Activated T-helper 1 cell treated with anti-CD3 and anti-CD28 coated beads, Interleukin-2, amount 50 U/mL, for 16 hours (primary cell): ENCODE measurements around the gene ASPG.

ENCODE experiments used
- DNase-seq, 2 donors: peaks; one replicate each; pipeline ENCODE4 v3.0.0-alpha.2; 2020; ENCODE audit warnings: low read depth in 1 of 2, low spot score in 1 of 2

The ASPG gene

DNA sequence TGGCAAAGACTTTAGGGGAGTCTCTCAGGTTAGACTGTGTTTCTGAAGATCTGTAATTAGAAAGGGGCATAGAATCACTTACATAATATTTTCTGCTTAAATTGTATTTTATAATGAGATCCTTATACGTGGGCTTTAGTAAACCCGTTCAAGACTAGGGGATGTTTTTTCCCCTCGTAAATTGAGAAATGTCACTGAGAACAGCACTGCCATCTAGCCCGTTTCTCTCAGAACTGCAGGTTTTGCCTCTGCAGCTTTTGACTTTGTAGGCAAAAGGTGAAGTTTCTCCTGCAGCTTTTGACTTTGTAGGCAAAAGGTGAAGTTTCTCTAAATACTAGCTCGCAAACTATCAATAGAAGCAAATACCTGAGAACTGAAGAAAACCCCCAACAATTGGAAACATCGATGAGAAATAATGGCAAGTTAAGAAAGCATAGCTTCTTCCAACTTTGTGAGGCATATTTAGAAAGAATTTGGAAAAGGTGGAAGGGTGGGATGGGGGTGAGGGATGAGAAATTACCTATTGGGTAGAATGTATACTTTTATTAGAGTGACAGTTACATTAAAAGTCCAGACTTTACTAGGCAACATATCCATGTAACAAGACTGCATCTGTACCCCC, 9.9 kb upstream of the ASPG start:
- DNase-seq: no peak

DNA sequence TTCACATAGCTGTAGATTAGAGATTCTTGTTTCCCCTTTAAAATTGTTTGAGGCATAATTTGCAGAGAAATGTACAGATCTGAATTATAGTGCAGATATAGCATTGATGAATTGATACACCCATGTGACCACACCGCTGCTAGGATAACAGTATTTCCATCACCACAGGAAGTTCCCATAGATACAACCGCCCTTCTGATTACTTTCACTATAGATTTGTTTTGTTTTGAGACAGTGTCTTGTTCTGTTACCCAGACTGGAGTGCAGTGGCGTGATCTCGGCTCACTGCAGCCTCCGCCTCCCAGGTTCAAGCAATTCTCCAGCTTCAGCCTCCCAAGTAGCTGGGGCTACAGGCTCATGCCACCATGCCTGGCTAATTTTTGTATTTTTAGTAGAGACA, 8.8 kb upstream of the ASPG start:
- DNase-seq: no peak

- DNase-seq: peak; percentile 67 to 76
Observed at GRCh38 chr14:104078031-104078455, 7.5 kb upstream of the ASPG start.

DNA sequence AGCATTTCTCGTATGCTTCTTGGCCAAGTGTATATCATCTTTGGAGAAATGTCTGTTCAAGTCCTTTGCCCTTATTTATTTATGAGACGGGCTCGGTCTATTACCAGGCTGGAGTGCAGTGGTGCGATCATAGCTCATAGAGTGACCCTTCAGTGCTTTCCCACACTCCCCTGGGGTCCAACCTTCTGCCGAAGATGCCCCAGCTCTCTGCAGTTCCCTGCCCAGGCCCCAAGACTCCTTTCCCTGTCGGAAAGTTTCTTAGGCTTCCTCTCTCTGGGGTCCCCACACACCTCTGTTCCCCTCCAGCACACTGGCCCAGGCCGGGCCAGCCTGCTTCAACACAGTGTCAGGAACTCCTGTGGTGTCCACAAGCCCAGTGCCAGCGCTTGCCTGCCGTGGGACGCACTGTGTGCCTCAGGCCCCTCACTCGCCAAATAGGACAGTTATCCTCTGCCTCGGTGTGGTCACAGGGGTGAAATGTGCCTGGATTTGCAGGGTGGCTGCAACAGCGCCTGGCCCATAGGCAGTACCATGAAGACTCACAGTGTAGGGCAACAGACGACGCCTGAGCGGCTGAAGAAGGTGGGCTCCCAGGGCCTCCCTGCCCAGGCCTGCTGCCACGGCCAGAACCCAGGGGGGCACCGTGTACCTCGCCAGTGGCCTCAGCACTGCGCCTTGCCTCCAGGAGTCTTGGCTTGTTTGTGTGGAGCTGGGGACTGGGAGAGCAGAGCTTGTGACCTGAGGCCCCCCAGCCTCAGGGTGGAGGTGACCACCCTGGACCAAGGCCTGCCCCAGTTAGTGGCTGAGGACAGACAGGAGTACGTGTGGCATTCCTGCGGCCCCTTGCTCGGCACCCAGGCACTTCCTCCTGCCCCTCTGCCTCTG, 4.9 kb upstream of the ASPG start:
- no peak for DNase-seq

DNA sequence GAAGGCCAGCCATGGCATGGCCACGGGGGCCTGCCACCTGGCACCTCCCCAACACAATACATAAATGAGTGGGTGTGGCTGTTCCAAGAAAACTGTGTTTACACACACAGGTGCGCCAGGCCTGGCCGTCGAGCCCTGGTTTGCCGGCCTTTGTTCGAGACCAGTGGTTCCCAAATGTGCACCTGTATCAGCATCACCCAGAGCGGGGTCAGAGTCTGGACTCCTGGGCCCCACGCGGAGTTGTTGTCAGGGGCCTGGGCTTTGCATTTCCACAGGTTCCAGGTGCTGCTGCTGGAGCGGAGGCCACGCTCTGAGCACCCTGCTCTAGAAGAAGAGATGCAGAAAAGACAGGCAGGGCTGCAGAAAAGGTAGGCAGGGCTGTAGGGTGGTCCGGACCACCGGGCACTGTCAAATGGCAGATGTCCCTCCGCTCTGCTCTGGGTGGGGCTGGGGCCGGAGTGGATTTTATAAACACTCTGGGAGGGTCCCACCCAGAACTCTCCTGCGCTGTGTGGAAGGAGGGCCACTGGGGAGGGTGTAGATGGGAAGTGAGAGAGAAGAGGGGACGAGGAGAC, 4.2 kb upstream of the ASPG start:
- no peak for DNase-seq

DNA sequence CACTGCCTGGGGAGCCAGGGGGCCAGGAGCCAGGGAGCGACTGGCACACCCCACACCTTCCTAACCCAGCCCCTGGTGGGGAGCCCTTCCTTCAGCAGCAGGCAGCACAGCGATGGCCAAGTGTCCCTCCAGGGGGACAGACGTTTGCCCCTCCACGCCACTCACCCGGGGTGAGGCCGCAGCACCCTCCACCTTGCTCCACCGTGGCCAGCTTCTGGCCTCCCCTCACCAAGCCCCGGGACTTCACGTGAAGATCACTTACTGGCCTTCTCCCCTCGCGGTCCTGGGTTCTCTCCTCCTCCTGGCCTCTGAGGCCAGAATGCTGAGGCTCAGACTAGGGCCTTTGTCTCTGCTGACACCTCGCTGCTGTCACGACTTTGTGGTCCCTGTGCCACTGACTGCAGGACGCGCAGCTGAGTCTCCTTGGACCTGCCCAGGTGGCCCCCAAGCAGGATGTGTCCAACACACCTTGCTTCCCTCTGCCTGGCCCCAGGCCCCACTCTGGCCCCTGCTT, 3.5 kb upstream of the ASPG start:
- no peak for DNase-seq

DNA sequence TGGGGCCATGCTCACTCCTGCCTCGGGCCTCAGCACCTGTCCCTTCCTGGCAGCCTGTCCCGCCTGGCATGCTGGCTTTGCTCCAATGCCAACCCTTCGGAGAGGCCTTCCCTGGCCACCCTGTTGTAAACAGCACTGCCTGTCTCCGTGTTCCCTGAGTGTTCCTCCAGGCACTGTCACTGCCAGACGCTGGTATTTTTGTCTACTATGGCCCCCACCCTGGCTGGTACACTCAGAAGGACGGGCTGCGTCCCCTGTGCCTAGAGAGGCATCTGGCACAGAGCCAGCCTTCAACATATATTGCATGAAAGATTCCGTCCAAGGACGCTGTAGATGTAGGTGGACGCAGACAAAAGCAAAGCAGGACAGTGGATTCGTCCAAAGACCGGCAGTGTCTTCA, 2.7 kb upstream of the ASPG start:
- no peak for DNase-seq

DNA sequence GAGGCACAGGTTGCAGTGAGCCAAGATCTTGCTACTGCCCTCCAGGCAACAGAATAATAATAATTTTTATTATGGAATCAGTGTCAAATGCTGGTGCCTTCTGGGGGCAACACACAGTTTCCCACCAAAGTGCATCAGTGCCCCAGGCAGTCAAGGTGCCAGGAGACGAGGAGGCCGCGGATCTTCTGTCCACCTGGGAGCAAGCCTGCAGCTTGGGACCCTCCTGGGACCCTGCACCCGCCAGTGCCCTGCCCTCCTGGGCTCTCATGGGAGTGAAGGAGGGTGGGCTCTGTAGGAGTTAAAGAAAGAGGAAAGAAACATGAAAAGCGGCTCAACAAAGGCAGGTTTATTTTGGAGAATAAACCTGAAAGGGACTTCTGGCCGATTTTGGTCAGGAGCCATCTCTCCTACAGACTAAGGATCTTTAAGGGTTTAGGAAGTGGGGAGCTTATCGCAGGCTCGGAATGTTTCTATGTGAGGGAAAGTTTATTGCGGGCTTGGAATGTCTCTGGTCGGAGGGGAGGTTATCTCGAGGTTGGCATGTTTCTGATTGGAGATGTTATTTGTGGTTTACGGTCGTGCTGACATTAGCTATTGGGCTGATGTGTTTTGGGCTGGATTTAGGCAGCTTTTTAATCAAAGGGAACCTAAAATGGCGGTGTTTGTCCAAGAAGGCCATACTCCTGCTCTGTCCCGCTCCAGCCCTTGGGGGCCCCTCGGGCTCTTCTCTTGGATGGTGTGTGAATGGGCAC, 1.1 kb upstream of the ASPG start:
- DNase-seq: no peak

GRCh38 chr14:104085889-104086201, 345 bp downstream of the ASPG start:
- no peak for DNase-seq

- no peak for DNase-seq
Observed at GRCh38 chr14:104086210-104086660, 735 bp downstream of the ASPG start.

DNA sequence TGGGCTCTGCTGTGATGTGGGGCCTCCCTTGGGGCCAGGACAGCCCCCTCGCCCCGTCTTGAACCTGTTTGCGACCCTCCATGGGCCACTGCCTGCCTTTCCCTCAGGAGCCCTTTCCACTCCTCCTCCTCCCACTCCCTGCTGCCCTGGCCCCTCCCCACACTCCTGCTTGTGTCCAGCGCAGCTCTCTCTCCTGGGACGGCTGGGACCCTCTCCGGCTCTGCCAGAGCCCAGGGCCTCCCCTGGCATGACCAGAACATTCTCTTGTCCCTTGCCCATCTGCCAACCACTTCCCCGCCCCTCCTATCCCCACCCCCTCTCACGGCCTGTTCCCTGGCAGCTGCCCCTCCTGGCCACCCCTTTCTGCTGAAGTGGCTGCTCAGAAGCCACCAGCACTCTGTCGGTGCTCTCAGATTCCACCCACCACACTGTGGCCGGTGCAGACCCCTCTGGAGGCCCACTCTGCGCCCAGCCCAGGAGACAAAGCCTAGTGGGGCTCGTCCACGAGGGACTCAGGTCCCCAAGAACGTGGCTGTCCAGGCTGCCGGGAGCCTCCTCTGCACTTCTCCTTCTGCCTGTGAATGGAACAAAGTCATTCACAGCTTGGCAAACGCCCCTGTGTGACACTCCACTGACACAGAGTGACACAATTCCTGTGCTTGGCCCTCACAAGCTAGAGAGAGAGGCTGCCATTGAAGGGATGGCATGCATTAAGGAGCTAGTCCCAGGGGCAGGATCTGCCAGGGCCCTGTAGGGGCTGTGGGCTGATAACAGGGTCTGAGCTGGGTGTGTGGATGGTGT, 1.4 kb downstream of the ASPG start:
- no peak for DNase-seq

DNA sequence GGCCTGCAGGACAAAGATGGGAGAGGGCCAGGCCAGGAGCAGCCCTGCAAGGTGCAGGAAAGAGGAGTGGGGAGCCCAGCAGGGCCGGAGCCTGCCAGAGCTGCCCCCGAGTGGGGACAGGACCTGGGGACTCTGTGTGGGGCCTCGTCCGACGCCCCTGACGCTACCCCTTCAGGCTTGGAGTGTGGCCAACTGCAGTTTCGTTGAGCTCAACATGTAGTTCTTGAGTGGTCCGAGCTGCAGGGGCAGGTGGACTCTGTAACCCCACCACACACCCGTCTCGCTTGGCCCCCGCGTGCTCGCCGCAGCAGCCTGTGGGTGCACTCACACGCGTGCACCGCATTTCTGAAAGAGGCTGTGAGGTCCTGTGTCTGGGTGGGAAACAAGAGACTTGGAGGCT, 2.0 kb downstream of the ASPG start:
- no peak for DNase-seq

DNA sequence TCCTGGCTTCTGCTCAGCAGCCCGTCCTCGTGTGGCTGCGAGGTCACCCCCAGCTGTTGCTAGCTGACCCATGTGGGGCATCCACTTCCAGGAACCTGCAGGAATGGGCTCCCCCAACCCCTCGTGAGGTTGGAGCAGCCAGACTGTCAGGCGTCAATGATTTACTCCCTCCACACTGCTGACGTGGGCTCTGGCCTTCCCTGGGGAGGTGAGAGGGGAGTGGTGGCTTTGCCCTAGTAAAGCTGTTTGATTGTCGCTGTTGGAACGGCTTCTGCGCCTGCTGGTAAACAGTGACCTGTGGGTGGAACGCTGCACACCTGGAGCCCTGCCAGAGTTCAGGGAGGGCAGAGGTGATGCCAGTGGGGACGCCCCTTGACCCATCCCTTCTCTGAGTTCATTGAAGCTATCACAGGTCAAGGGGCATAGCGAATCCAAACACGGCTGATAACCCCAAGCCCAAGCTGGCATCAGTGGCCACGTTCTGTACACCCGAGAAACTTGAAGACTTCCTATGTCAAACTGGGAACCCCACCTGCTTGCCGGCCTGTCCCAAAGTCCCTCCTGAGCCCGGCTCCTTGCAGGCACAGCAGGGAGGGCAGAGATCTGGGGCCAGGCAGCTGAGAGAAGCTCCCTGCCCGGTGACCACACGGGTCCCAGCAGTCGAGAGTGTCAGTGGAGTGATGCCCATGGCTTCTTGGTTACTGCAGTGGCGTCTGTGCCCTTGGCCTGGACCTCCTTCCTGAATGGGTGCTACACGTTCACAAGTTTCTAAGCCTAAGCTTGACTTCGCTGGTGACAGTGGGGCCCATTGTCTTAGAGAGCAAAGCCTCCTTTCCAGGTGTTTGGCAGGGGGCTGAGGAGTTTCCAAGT, 2.7 kb downstream of the ASPG start:
- DNase-seq: no peak

GRCh38 chr14:104090071-104090748, 4.7 kb downstream of the ASPG start:
- no peak for DNase-seq

DNA sequence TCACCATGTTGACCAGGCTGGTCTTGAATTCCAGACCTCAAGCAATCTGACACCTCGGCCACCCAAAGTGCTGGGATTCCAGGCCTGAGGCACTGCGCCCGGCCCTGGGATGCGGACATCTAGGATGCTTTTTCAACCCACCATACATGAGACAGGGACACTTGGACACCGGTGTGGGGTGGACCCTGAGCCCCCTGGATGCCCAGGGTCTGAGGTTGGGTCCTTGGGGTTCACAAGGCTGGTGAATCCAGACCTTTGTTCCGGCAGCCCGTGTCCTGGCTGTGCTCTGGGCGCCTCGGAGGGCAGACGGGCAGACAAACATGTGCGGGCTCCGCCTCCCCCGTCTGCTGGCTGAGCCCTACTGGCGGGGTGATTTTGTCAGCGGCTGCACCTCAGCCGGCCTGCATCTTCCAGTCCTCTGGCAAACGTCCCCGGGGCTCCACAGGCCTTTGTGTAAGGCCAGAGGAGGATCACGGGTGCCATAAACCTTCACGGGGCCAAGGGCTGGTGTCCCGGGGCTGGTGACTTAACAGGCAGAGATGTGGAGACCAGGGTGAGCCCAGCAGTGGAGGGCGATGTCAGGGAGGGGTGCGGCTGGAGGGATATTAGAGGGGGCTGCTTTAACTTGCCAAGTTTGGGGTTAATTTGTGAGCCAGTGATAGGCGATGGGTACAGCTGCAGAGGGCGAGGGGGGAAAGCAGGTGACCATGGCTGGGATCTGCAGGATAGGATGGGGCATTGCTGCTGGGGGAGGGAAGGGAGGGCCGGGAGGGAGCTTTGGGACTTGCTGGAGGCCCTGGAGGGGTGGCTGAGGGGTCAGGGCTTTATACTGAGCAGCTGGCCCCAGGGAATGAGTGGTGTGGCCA, 5.8 kb downstream of the ASPG start:
- no peak for DNase-seq

DNA sequence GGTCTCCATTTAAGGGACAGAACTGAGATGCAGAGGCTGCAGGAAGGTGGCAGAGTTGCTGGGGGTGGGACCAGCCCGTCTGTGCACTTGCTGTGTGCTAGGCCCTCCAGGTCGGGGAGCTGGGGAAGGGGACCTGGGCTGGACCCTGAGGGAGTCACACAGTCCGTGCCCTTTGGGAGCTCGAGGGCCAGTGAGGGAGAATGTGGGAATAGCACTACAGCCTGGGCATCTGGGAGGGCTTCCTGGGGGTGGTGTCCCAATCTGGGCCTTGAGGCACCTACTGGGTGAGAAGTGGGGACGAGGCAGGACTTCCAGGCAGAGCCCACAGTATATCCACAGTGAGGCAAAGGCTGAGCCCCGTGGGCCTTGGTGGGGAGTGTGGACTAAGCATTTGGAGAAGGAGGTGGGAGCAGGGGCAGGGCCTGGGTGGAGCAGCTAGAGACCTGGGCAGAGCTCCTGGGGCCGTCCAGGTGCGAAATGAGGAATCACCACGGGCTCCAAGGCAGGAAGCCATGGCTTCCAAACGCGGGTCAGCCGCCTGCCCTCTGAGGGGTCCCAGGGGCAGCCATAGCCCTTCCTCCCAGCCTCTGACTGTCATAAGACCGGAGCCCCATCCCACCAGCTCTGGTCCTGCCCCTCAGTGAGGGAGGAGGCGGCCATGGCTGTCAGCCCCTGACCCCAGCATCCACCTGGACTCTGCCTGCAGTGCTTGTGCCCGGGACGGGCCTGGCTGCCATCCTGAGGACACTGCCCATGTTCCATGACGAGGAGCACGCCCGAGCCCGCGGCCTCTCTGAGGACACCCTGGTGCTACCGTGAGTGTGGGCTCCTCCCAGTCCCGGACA, 6.6 kb downstream of the ASPG start:
- no peak for DNase-seq

DNA sequence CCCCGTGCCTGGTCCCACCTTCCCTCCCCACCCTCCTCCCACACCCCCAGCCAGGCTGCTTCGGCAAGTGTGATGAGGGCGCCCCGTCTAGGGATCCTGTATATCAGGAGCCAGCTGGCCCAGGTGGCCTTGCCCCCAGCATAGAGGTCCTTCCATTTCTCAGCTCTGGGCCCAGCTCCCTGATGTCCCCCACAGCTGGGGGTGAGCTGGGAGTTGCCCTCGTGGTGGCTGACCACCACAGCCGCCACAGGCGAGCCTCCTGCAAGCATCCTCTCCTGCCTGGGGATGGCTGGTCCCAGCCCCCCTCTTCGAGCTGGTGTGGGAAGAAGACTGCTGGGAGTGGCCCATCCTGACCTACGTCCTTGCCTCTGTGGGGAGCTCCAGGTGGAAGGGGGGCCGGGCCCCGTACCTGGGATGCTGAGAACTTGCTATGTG, 7.4 kb downstream of the ASPG start:
- DNase-seq: no peak
